Nephron (organoid): Measurements from ENCODE around the gene METTL13.

Experiments used
- H3K27ac Mint-ChIP-seq, 3 experiments: 2 replicates each; pipeline ENCODE4 v1.8.0; 2020; ENCODE audit warnings: mixed read lengths in 3 of 3, mild to moderate bottlenecking in 2 of 3, moderate library complexity in 1 of 3
- H3K27me3 Mint-ChIP-seq: 2 replicates; pipeline ENCODE4 v1.8.0; 2021; ENCODE audit warnings: low read depth, mild to moderate bottlenecking, moderate library complexity, mixed read lengths
- H3K36me3 Mint-ChIP-seq: 2 replicates; pipeline ENCODE4 v1.8.0; 2020; ENCODE audit warnings: low read depth, mixed read lengths
- H3K4me1 Mint-ChIP-seq: 2 replicates; pipeline ENCODE4 v1.8.0; 2020; ENCODE audit warnings: mixed read lengths
- H3K4me3 Mint-ChIP-seq, 3 experiments: 2 replicates each; pipeline ENCODE4 v1.8.0; 2020; ENCODE audit warnings: mild to moderate bottlenecking in 3 of 3, mixed read lengths in 3 of 3, moderate library complexity in 2 of 3
- H3K9me3 Mint-ChIP-seq: 2 replicates; pipeline ENCODE4 v1.8.0; 2020; ENCODE audit warnings: mixed read lengths
- TF ChIP-seq, protein P1 (sequence below), 3 experiments: fragments of 200-600 bp; sonication (generic); IDR thresholded peaks; one replicate each; pipeline ENCODE4 v1.5.0; 2021; ENCODE audit warnings: antibody characterized with exemption in 3 of 3; ENCODE audit not compliant: unreplicated experiment in 3 of 3

The METTL13 gene

DNA sequence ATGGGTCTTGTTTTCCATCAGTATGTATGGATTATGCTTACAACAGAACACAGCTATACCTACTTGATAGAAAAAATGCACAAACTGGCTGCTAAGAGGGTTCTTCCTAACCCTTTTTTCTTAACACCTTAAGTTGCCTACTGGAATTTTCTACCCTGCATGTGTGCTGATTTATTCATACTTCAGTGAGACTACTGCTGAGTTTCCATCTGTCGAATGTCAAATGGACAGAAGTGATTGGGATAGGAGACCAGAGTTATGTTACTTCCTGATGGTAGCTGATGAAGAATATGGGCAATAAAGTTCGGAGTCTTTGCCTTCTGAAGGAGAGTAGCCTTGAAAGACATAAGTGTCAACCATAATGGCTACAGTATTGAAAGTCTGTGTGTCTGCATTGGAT is 53.4 kb downstream of the METTL13 start:
- Mint-ChIP-seq H3K27ac (no peak overlapping the region), H3K9me3 (no peaks in the 10 kb centered on the region), H3K4me3 (no peak overlapping the region), H3K36me3 (no peaks in the 10 kb centered on the region), H3K27me3 (peaks cover 2% of the 10 kb centered on the region), H3K4me1 (no peaks in the 10 kb centered on the region)
- TF ChIP-seq, protein P1, sequence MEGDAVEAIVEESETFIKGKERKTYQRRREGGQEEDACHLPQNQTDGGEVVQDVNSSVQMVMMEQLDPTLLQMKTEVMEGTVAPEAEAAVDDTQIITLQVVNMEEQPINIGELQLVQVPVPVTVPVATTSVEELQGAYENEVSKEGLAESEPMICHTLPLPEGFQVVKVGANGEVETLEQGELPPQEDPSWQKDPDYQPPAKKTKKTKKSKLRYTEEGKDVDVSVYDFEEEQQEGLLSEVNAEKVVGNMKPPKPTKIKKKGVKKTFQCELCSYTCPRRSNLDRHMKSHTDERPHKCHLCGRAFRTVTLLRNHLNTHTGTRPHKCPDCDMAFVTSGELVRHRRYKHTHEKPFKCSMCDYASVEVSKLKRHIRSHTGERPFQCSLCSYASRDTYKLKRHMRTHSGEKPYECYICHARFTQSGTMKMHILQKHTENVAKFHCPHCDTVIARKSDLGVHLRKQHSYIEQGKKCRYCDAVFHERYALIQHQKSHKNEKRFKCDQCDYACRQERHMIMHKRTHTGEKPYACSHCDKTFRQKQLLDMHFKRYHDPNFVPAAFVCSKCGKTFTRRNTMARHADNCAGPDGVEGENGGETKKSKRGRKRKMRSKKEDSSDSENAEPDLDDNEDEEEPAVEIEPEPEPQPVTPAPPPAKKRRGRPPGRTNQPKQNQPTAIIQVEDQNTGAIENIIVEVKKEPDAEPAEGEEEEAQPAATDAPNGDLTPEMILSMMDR (IDR thresholded peaks at IDR 0.05; ENCODE audit: unreplicated experiment in 3 of 3), result no peak

DNA sequence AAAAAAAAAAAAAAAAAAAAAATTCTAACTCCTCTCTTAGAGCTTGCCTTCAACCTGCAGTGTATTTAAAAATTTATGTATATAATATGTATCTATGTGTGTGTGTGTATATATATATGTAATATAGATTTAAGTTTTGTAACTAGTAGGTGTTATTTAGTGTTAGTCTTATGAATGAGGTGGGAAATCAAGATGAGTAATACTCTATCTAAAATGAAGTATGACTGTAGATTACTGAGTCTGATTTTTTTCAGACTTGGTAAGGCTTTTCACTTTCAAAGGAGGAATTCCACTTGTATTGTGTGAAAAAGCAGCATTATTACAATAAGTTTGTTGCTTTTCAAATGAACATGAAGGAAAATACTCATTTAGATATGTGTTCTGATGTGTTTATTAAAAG is 54.4 kb downstream of the METTL13 start:
- peaks cover 5% of the 10 kb centered on the region for H3K4me1 Mint-ChIP-seq
- H3K27ac Mint-ChIP-seq, result no peak overlapping the region
- no peaks in the 10 kb centered on the region for H3K36me3 Mint-ChIP-seq
- no peaks in the 10 kb centered on the region for H3K9me3 Mint-ChIP-seq
- H3K4me3 Mint-ChIP-seq, result no peak overlapping the region
- H3K27me3 Mint-ChIP-seq, result peaks cover 11% of the 10 kb centered on the region
- TF ChIP-seq, protein P1 (IDR thresholded peaks at IDR 0.05; ENCODE audit: unreplicated experiment in 3 of 3), result no peak

DNA sequence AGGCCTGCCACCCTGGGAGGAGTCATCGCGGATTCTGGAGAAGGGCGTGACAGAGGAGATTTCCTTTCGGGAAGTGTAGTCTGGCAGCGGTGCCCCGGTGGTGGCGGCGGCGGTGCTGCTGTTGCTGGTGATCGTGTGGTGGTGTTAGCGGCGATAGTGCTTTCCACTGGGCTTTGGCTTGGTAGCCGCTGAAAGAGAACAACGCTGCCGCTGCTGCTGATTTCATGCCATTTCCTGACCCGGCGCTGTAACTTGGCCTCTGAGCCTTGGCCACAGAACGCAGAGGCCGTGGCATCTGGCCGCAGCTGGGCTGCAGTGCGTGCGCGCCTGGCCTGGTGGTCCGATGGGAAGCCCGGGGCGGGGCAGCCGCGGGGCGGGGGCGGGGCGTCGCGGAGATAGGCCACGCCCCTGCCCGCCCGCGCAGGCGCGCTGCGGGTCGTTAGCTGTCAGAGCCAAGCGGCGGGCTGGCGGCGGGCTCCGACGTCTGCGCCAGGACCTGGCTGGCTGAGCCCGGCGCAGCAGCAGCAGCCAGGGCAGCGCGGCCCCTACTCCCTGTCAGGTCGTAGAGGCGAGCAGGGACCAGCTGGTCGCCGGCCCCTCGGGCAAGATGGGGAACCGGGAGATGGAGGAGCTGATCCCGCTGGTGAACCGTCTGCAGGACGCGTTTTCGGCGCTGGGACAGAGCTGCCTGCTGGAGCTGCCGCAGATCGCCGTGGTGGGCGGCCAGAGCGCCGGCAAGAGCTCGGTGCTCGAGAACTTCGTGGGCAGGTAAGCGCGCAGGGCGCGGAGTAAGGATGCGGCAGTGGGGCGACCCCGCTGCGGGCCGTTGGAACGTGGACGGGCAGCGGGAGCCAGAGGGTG is 59.8 kb downstream of the METTL13 start, which contains the start of gene DNM3:
Gene DNM3 (plus strand): TSS at position 449 of the 861 bp plus-strand sequence. CDS start 159 bp downstream, at position 608.
- Mint-ChIP-seq H3K27ac (peak within 1 kb of the TSS; percentile 30 to 38 (median 37)), H3K4me3 (peak within 1 kb of the TSS; percentile 91 to 94 (median 93)), H3K9me3 (no peaks in the 10 kb centered on the region), H3K4me1 (peaks cover 11% of the 10 kb centered on the region), H3K27me3 (peaks cover 39% of the 10 kb centered on the region), H3K36me3 (no peaks in the 10 kb centered on the region)
- TF ChIP-seq, protein P1 (IDR thresholded peaks at IDR 0.05; ENCODE audit: unreplicated experiment in 3 of 3), result no peak

DNA sequence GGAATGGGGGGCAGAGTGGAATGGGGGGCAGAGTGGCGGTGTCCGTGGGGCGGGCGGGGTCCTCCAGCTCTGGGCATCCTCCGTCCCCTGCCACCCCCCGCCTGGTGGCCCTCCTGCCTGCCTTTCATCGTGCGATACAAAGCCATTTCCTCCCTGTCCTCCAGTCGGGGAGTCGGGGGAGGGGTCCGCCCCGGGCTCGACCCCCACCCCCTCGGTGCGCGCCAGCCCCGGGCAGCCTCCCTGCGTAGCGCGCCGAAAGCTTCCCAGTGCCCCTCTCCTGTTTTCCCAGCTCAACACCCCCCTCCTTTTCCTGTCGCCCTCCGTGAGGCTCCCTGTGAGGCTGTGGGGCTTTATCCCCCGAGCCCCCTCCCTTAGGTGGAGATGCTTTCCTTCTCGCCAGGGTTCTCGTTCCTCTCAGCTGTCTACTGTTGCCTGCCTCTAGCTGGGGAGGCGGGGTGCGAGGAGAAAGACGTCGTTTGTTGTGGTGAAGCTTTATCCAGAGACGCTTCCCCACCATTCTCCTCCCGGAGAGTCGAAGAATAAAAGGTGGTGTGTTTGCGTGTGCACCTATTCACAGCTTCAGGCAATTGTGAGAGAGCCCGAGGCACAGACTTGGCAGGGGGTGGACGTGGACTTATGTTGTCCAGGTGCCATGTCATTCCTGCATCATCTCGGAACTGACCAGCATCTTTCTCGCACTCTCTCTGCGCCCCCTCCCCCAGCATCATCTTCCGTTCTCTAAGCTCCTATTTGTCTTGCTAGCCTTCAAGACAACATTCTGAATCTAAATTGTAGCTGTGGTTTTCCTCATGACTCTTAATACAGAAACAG is 60.7 kb downstream of the METTL13 start:
- peaks cover 39% of the 10 kb centered on the region for H3K27me3 Mint-ChIP-seq
- peak overlapping the region; percentile 89 to 93 (median 91) for H3K4me3 Mint-ChIP-seq
- peak overlapping the region in 1 of 3 experiments; percentile 37 for H3K27ac Mint-ChIP-seq
- H3K4me1 Mint-ChIP-seq, result peaks cover 11% of the 10 kb centered on the region
- TF ChIP-seq, protein P1 (IDR thresholded peaks at IDR 0.05; ENCODE audit: unreplicated experiment in 3 of 3), result no peak
- H3K9me3 Mint-ChIP-seq, result no peaks in the 10 kb centered on the region
- H3K36me3 Mint-ChIP-seq, result no peaks in the 10 kb centered on the region

DNA sequence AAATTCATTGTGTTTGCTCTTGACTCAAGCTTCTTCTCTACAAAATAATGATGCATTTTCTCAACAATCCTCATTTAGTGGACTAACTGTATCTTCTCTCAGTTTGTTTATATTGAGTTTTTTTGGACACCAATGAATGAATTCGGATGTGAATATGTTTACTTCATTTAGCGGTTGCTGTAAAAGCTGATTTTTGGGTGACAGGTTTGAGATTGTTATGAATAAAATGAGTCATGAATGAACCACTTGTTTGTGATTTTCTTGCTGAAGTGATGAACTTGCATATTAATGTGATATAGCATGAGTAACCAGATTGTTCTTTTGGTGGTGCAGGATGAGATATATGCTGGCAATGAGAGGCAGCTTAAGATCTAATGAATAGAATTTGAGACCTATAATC is 62.9 kb downstream of the METTL13 start:
- Mint-ChIP-seq H3K4me1 (peaks cover 17% of the 10 kb centered on the region), H3K27me3 (peaks cover 39% of the 10 kb centered on the region), H3K4me3 (peak overlapping the region in 2 of 3 experiments; percentile 5 to 35), H3K36me3 (no peaks in the 10 kb centered on the region), H3K27ac (no peak overlapping the region), H3K9me3 (no peaks in the 10 kb centered on the region)
- TF ChIP-seq, protein P1 (IDR thresholded peaks at IDR 0.05; ENCODE audit: unreplicated experiment in 3 of 3), result no peak
